Activated naive CD4-positive, alpha-beta T cell treated with Interleukin-2 at 50 U/mL for 16 hours (primary cell): ENCODE results near the gene USP9X.
"Not testable (repeated sequence)": the region's sequence is repeated elsewhere in the genome, so short reads cannot be mapped to it uniquely, and the experiment has no call there.

ENCODE experiments used
- DNase-seq: peaks from one replicate; pipeline ENCODE4 v3.0.0-alpha.2; 2020

Gene USP9X, protein sequence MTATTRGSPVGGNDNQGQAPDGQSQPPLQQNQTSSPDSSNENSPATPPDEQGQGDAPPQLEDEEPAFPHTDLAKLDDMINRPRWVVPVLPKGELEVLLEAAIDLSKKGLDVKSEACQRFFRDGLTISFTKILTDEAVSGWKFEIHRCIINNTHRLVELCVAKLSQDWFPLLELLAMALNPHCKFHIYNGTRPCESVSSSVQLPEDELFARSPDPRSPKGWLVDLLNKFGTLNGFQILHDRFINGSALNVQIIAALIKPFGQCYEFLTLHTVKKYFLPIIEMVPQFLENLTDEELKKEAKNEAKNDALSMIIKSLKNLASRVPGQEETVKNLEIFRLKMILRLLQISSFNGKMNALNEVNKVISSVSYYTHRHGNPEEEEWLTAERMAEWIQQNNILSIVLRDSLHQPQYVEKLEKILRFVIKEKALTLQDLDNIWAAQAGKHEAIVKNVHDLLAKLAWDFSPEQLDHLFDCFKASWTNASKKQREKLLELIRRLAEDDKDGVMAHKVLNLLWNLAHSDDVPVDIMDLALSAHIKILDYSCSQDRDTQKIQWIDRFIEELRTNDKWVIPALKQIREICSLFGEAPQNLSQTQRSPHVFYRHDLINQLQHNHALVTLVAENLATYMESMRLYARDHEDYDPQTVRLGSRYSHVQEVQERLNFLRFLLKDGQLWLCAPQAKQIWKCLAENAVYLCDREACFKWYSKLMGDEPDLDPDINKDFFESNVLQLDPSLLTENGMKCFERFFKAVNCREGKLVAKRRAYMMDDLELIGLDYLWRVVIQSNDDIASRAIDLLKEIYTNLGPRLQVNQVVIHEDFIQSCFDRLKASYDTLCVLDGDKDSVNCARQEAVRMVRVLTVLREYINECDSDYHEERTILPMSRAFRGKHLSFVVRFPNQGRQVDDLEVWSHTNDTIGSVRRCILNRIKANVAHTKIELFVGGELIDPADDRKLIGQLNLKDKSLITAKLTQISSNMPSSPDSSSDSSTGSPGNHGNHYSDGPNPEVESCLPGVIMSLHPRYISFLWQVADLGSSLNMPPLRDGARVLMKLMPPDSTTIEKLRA (N-terminal part only)

DNA sequence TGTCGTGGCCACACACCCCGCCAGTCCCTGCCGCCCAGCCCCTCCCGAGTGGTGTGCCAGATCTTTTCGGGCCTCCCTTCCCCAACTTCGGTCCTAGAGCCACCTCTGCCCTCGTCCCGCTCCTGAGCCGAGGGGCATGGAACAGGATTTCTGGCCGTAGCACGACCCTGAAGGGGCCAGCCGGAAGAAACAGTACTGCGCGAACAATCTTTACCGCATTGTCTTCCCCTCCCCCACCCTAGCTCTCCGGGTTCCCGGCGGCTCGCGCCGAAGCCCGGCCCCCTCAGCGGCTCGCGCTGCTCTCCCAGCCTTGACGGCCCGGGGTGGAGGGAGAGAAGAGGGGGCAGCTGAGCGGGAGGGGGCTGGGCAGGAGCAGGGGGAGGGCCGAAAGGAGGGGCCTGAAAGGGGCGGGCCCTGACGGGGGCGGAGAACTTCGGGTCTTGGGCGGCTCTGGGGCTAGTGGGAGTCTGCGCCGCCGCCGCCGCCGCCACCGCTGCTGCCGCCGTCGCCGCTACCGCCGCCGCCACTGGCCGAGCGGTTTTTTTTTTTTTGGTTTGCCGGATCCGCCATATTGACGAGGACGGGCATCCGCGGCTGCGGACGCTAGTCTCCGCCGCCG is at the start of gene USP9X:
Gene USP9X (plus strand): TSS at position 553 of the 619 bp plus-strand sequence. CDS start 38,184 bp downstream, outside the sequence.
- peak; percentile 84 for DNase-seq

- no peak for DNase-seq
Observed at GRCh38 chrX:41035582-41035981, 49.7 kb upstream of the USP9X start.

GRCh38 chrX:41036668-41037326 is 48.4 kb upstream of the USP9X start:
- no peak for DNase-seq

GRCh38 chrX:41043196-41043595 is 42.0 kb upstream of the USP9X start:
- DNase-seq = no peak

- DNase-seq = no peak
Observed at GRCh38 chrX:41043674-41044345, 41.4 kb upstream of the USP9X start.

DNA sequence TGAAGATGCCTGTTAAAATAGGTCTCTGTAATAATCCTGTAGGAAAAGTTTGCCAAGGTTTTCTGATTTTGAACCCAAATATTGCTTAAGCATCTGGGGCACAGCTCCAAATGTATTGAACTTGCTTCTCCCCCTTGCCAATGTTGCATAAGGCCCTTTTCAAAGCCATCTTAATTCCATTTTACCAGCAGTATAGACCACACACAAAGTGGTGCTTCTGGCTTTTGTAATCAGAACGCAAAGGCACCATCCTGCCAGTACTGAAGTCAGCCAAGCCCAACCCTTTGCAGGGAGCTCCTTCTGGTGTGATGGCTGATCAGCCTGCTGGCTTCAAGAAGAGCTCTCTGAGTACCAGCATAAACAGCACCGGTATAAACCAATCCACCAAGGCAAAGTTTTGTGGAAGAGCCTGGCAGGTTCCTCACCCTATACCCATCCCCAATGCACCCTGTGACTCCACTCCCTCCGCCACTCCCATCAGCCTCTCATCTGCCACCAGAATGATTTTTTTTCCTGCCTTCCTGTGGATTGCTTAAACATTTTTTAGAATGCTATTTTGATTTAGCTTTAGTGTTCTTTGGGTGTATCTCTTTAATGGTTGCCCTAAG is 39.2 kb upstream of the USP9X start:
- DNase-seq = no peak

DNA sequence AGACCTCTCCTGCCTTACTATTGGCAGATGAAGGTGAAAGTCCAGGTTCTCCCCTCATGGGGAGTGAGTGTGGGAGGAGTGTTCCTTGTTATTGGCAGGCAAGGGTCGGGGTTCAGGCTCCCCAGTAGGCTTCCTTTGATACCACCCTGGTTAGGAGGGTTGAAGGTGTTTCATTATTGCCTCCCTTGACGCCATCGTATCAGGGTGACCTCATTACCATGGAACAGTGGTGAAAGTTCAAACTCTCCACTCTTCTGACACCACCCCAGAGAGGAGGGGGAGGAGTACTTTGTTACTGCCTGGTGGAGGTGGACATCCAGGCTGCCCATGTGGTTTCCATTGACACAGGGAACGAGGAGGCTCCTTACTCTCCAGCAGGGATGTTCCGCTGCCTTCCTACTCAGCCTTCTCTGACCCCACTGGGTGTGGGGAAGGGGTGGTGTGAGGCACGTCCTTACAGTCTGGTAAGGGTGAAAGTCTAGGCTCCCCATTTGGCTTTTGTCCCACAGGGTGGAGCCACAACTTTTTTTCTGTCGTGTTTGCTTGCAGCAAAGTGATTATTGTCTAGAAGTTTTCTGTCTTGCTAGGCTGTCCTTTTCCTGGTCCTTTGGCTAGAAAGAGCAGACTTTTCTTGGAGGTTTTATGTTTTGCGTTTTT is 37.2 kb upstream of the USP9X start:
- DNase-seq = no peak

- DNase-seq = no peak
Observed at GRCh38 chrX:41050359-41050758, 34.9 kb upstream of the USP9X start.

- no peak for DNase-seq
Observed at GRCh38 chrX:41051288-41051687, 34.0 kb upstream of the USP9X start.

GRCh38 chrX:41055740-41056139 is 29.5 kb upstream of the USP9X start:
- no peak for DNase-seq

DNA sequence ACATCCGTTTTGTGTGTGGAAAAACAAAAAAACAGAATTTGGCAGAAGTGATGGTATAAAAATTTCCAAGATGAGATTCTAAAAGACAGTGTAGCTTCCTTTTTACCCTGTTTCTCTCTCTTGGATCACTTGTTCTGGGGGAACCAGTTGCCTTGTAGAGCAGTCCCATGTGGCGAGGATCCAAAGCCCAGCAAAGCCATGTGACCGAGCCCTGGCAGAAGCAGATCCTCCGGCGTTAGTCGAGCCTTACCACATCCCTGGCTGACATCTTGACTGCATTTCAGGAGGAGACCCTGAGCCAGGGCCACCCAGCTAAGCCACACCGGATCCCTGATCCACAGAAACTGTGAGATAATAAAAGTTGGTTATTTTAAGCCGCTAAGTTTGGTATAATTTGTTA is 22.0 kb upstream of the USP9X start:
- not testable (repeated sequence) for DNase-seq

- no peak for DNase-seq
Observed at GRCh38 chrX:41064018-41064417, 21.2 kb upstream of the USP9X start.

DNA sequence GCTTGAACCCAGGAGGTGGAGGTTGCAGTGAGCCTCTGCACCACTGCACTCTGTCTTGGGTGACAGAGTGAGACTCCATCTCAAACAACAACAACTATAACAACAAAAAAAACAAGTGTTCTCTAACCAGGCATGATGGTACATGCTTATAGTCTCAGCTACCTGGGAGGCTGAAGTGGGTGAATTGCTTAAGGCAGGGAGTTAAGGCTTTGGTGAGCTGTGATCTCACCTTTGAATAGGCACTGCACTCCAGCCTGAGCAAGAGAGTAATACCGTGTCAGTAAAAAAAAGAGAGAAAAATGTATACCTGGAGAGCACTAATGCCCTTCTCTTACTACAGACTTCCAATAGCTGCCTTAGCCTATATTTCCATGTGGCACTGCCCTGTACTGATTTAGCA is 18.9 kb upstream of the USP9X start:
- DNase-seq = no peak

DNA sequence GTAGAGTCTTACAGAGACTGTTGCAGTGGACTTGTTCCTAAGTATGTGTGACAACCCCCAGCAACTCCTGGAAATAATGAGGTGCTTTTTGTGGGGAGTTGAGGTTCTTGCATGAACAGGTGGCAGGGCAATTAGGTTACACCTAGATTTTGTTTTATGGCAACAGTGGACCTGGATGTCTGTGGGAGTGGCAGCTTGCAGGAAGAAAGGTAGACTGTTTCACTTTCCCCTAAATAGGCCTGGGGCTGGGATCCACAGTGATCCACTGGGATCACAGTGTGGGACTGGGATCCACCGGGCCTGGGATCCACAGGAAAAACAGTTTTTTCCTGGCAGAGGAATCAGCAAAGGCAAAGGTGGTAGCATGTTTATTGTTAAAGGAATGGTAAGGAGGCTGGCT is 18.3 kb upstream of the USP9X start:
- DNase-seq = no peak

GRCh38 chrX:41067721-41068120 is 17.5 kb upstream of the USP9X start:
- no peak for DNase-seq

DNA sequence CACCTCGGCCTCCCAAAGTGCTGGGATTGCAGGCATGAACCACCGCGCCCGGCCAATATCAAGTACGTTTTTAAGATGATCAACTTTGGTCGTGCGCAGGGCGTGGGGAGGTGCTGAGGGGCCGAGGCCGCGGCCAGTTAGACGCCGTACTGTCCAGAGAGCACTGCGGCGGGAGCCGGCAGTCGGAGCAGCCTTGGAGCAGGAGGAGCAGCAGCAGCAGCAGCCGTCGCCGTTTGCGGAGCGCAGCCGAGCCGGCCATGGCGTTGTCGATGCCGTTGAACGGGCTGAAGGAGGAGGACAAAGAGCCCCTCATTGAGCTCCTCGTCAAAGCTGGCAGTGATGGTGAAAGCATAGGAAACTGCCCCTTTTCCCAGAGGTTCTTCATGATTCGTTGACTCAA is 8.5 kb upstream of the USP9X start:
- DNase-seq = no peak

- DNase-seq = no peak
Observed at GRCh38 chrX:41081821-41082220, 3.4 kb upstream of the USP9X start.

DNA sequence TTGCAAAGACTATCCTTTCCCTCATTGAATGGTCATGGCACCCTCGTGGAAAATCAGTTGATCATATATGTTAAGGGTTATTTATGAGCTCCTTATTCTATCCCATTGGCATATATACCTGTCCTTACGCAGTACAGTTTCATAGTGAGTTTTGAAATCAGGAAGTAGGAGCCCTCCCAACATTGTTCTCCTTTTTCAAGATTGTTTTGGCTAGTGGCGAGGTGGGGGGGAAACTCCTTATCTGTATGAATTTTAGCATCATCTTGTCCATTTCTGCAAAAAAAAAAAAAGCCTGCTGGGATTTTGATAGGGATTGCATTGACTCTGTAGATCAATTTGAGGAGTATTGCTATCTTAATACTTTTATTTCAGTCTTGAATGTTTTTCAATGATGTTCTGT is 2.5 kb upstream of the USP9X start:
- no peak for DNase-seq

GRCh38 chrX:41084044-41084892 is 977 bp upstream of the USP9X start:
- DNase-seq = peak; percentile 94

DNA sequence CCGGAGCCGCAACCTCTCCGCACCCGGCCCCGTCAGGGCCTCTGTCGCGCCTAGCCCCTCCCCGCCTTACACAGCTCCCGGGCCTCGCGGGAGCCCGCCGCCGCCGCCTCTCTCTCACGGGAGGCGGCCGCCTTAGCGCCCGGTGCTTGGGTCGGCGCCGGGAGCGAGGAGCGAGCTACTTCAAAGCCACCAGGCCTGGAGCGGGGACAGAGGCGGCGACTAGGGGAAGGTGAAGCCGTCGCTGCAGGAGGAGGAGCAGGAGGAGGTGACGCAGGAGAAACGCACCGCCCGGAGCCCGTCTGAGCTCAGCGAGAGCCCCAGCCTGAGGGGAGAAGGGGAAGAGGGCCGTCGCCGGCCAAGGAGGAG is 250 bp downstream of the USP9X start:
- DNase-seq = peak; percentile 62
